Naive B cell (primary cell): ENCODE data around the gene LEFTY2. TPM values are rescaled to one million over a fixed set of nuclear protein-coding genes. Genes with fewer than 3 reads are reported as not detected.
A peak's percentile ranks its signal among the peaks of the same experiment; 100 is the strongest.
"Not testable (repeated sequence)": the region's sequence is repeated elsewhere in the genome, so short reads cannot be mapped to it uniquely, and the experiment has no call there.

Source experiments
- ATAC-seq, 2 donors: fragments of 150-1000 bp; cut with Tn5 transposase; 2 replicates each; pipeline ENCODE4 v1.10.0; 2021; ENCODE audit warnings: low read depth in 2 of 2, mild to moderate bottlenecking in 2 of 2, moderate library complexity in 2 of 2
- DNase-seq: peaks from one replicate; pipeline ENCODE4 v3.0.0; 2022
- H3K27ac Mint-ChIP-seq, 6 donors: one replicate each; pipeline ENCODE4 v1.8.0; 2020 to 2022; ENCODE audit warnings: mild to moderate bottlenecking in 6 of 6, mixed read lengths in 6 of 6, moderate library complexity in 5 of 6, inconsistent platforms in 2 of 6
- H3K27me3 Mint-ChIP-seq, 3 donors: one replicate each; pipeline ENCODE4 v1.8.0; 2021 to 2022; ENCODE audit warnings: mixed read lengths in 3 of 3, mild to moderate bottlenecking in 1 of 3
- H3K36me3 Mint-ChIP-seq, 2 donors: one replicate each; pipeline ENCODE4 v1.8.0; 2020 to 2022; ENCODE audit warnings: mixed read lengths in 2 of 2, inconsistent platforms in 1 of 2, mild to moderate bottlenecking in 1 of 2
- H3K4me1 Mint-ChIP-seq, 3 donors: one replicate each; pipeline ENCODE4 v1.8.0; 2020 to 2022; ENCODE audit warnings: mixed read lengths in 3 of 3, inconsistent platforms in 1 of 3, mild to moderate bottlenecking in 1 of 3, moderate library complexity in 1 of 3
- H3K4me3 Mint-ChIP-seq, 8 donors: one replicate each; pipeline ENCODE4 v1.8.0; 2020 to 2022; ENCODE audit warnings: mild to moderate bottlenecking in 8 of 8, mixed read lengths in 8 of 8, moderate library complexity in 8 of 8, inconsistent platforms in 2 of 8
- H3K9me3 Mint-ChIP-seq, 7 donors: one replicate each; pipeline ENCODE4 v1.8.0; 2020 to 2022; ENCODE audit warnings: mixed read lengths in 7 of 7, mild to moderate bottlenecking in 5 of 7, inconsistent platforms in 2 of 7, moderate library complexity in 1 of 7
- polyA plus RNA-seq, 6 donors: library from polyadenylated mRNA; unstranded; fragments of 300-500 nt; fragmentation: Illumina TruSeq; gene quantifications; one replicate each; pipeline ENCODE4 v1.2.3, GENCODE V29; 2021; ENCODE audit warnings: low read depth in 6 of 6

The LEFTY2 gene
- polyA plus RNA-seq, 6 donors from 2014 or later: not detected

- ATAC-seq (peak; percentile 21 to 46), DNase-seq (peak; percentile 25)
- no peaks in the 10 kb centered on the region for H3K27me3 Mint-ChIP-seq
- no peaks in the 10 kb centered on the region for H3K36me3 Mint-ChIP-seq
- peaks cover 31 to 43% (median 42%) of the 10 kb centered on the region in 3 donors for H3K4me1 Mint-ChIP-seq
- H3K27ac Mint-ChIP-seq: peak overlapping the region; percentile 98 to 100 (median 98)
- H3K9me3 Mint-ChIP-seq: no peaks in the 10 kb centered on the region
- H3K4me3 Mint-ChIP-seq: peak overlapping the region in 7 of 8 donors; percentile 71 to 88 (median 80)
Observed at GRCh38 chr1:225897595-225898514, 43.2 kb downstream of the LEFTY2 start.

DNA sequence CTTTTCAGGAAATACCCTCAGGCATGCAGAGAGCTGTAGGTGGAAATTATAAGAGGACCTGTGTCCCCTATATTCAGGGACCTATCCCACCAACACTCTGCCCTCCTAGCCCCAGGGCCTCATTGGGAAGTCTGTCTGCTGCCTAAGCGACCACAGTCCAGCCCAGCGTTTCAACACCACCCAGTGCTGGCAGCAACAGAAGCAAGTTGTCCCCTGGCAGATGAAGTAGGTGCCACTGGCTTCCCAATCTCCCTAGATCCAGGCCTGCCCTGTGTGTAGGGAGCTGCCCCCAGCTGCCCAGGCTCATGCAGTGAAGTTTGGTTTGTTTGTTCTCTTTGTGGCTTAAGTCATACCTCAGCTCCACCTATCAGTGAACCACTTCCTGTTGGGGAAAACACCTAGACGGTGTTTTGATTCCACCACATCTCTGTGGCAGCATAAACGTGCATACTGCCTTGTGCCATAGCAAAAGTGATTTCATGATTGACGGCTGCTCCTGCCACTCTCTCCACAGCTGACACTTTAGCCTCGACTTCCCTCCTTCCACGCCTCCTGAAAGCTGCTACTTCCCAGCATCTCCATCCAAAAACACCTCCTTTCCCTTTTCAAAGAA is 44.0 kb downstream of the LEFTY2 start:
- Mint-ChIP-seq H3K4me1 (peaks cover 31 to 43% (median 42%) of the 10 kb centered on the region in 3 donors), H3K27ac (peak overlapping the region; percentile 98 to 100 (median 98)), H3K4me3 (peak overlapping the region; percentile 65 to 88 (median 76)), H3K36me3 (no peaks in the 10 kb centered on the region), H3K9me3 (no peaks in the 10 kb centered on the region), H3K27me3 (no peaks in the 10 kb centered on the region)
- ATAC-seq: peak; percentile 99
- DNase-seq: peak; percentile 77

GRCh38 chr1:225896494-225896893 is 44.5 kb downstream of the LEFTY2 start:
- H3K9me3 Mint-ChIP-seq: no peaks in the 10 kb centered on the region
- H3K4me1 Mint-ChIP-seq: peaks cover 31 to 43% (median 42%) of the 10 kb centered on the region in 3 donors
- no peaks in the 10 kb centered on the region for H3K36me3 Mint-ChIP-seq
- ATAC-seq (no peak), DNase-seq (no peak)
- no peaks in the 10 kb centered on the region for H3K27me3 Mint-ChIP-seq
- peak overlapping the region; percentile 65 to 88 (median 80) for H3K4me3 Mint-ChIP-seq
- H3K27ac Mint-ChIP-seq: peak overlapping the region; percentile 98 to 100 (median 98)

DNA sequence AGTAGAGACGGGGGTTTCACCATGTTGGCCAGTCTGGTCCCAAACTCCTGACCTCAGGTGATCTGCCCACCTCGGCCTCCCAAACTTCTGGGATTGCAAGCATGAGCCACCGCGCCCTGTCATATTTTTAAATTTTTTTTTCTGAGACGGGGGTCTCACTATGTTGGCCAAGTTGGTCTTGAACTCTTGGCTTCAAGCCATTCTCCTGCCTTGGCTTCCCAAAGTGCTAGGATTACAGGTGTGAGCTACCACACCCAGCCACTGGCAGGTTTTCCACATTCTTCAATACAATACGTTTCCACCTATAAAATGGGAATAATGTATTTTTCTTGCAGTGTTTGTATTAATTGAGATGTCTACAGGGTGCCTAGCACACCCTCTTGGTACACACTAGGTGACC is 48.7 kb downstream of the LEFTY2 start:
- Mint-ChIP-seq H3K27me3 (peaks cover 0 to 4% (median 0%) of the 10 kb centered on the region in 3 donors), H3K4me1 (peaks cover 10 to 20% (median 16%) of the 10 kb centered on the region in 3 donors), H3K27ac (no peak overlapping the region), H3K9me3 (no peaks in the 10 kb centered on the region), H3K36me3 (no peaks in the 10 kb centered on the region), H3K4me3 (no peak overlapping the region)
- DNase-seq (no peak), ATAC-seq (no peak)

- Mint-ChIP-seq H3K27ac (no peak overlapping the region), H3K4me3 (no peak overlapping the region), H3K27me3 (peaks cover 0 to 9% (median 0%) of the 10 kb centered on the region in 3 donors), H3K9me3 (no peaks in the 10 kb centered on the region), H3K4me1 (peaks cover 1 to 13% (median 7%) of the 10 kb centered on the region in 3 donors), H3K36me3 (no peaks in the 10 kb centered on the region)
- no peak for DNase-seq
- no peak for ATAC-seq
Observed at GRCh38 chr1:225891229-225891972, 49.6 kb downstream of the LEFTY2 start.

DNA sequence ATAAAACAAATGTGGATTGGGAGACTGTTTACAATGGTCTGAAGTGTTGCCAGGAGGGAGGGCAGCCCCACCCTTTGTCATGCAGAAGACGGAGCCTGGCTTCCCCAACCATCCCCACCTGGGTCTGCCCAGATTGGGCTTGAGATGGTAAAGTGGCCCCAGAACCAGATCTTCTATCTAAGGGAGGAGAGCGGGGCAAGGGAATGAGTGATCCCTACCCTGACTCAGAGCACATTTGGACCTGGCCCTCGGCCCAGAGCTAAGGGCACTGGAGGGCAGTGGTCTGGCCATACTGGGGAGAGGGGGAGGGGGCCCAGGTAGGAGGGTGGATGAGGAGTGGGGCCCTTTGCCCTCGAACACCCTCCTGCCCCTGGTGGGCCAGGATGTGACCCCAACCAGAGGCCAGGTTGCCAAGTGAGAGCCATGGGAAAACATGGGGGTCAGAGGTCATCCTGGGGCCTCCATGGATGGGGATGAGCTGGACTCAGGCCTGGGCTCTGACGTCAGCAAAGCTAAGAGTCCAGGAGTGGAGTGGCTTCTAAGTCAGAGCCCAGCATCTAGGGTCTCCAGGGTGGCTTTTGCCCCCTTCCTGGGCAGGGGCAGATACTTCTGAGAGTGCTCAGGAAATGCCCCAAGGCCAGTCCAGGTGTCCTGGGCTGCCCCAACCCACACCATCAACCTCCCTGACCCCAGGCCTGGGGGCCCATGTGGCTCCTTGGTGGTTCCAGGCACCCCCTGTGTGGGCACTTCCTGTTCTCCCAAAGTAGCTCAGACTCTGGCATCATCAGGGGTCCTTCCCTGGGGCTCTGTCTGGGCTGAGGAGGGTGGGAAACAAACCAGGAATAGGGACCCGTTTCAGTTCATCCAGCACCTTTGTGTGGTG is 50.4 kb downstream of the LEFTY2 start:
- Mint-ChIP-seq H3K9me3 (no peaks in the 10 kb centered on the region), H3K27me3 (peaks cover 0 to 9% (median 0%) of the 10 kb centered on the region in 3 donors), H3K36me3 (no peaks in the 10 kb centered on the region), H3K4me3 (no peak overlapping the region), H3K4me1 (peaks cover 0 to 5% (median 0%) of the 10 kb centered on the region in 3 donors), H3K27ac (peak overlapping the region in 2 of 6 donors; percentile 56 to 73)
- ATAC-seq (no peak), DNase-seq (no peak)

GRCh38 chr1:225889743-225890142 is 51.3 kb downstream of the LEFTY2 start:
- ATAC-seq: no peak
- Mint-ChIP-seq H3K27ac (no peak overlapping the region), H3K36me3 (no peaks in the 10 kb centered on the region), H3K4me1 (peaks cover 0 to 5% (median 0%) of the 10 kb centered on the region in 3 donors), H3K4me3 (peak overlapping the region in 2 of 8 donors; percentile 10 to 18), H3K27me3 (peaks cover 0 to 9% (median 0%) of the 10 kb centered on the region in 3 donors), H3K9me3 (no peaks in the 10 kb centered on the region)
- no peak for DNase-seq

DNA sequence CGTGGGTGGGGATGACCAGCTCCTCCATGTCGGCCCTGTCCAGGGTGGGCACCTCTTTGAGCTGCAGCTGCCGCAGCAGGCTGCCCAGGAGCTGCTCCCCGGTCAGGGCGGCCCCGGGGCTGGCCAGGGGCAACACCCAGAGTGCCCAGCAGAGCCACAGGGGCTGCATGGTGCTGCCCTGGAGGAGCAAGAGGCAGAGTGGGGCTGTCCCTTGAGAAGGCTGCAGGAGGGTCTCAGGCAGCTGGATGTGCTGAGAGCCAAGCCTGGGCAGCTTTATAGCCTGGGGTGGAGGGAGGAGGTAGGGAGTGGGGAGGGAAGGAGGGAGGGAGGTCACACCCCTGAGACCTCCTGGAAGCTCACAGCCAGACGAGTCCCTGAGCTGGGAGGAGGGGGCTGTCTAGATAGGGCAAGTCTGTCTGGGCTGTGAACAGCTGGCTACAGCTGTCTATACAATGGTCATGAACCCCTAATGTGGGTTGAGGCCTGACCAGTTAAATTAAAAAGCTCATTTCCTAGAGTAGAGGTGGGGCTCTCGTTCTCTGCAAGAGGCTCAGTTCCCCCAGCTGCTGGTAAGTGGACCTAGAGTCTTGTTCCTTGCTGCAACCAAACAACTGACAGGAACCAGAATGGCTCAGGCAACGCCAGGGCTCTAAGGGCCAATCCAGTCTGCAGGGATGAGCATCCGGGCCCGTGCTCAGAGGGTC is 52.0 kb downstream of the LEFTY2 start, which contains the start of gene LEFTY1:
Gene LEFTY1, minus strand, starts transcription at position 249 of the 704 bp plus-strand sequence. Its CDS starts 80 bp downstream, at position 169.
- H3K36me3 Mint-ChIP-seq: no peaks in the 10 kb centered on the region
- H3K27ac Mint-ChIP-seq: peak within 1 kb of the TSS in 2 of 6 donors; percentile 38 to 42
- H3K4me1 Mint-ChIP-seq: peaks cover under 1 to 5% (median under 1%) of the 10 kb centered on the region in 3 donors
- no peak for ATAC-seq
- no peaks in the 10 kb centered on the region for H3K9me3 Mint-ChIP-seq
- H3K27me3 Mint-ChIP-seq: peaks cover 0 to 9% (median 0%) of the 10 kb centered on the region in 3 donors
- DNase-seq: no peak
- peak within 1 kb of the TSS in 2 of 8 donors; percentile 10 to 47 for H3K4me3 Mint-ChIP-seq

DNA sequence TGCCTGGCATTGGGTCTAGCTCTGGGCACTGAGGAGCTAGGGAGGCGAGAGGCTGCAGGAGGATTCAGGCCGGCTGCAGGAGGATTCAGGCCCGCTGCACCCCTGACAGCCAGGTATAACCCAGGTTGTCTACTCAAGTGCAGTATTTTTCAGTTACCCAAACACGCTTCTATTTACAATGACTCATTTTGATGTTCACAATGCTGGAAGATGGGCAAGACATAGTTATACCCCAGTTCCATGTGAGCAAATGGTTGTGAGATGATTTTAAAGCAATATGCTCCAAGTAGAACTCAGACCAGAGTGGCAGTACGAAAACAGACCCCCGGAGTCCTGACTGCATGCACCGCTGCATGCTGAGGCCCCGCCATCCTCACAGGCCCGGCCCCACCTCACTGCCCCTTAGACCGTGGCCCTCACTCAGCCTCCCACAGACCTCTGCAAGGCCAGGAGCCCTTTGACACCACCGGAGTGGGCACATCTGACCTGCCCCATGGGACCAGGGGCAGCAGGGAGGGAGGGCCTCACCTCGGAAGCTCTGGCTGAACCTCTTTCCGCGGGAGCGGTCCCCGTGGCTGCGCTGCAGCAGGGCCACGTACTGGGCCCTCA is 52.6 kb downstream of the LEFTY2 start:
- Mint-ChIP-seq H3K4me1 (peaks cover 6 to 10% (median 7%) of the 10 kb centered on the region in 3 donors), H3K36me3 (no peaks in the 10 kb centered on the region), H3K27me3 (peaks cover 0 to 9% (median 0%) of the 10 kb centered on the region in 3 donors), H3K9me3 (no peaks in the 10 kb centered on the region), H3K27ac (no peak overlapping the region), H3K4me3 (peak overlapping the region in 1 of 8 donors; percentile 19)
- DNase-seq: no peak
- no peak for ATAC-seq

GRCh38 chr1:225887554-225888288 is 53.3 kb downstream of the LEFTY2 start:
- Mint-ChIP-seq H3K4me3 (peak overlapping the region in 1 of 8 donors; percentile 47), H3K4me1 (peaks cover 11 to 14% (median 12%) of the 10 kb centered on the region in 3 donors)
- H3K9me3 Mint-ChIP-seq, H3K36me3 Mint-ChIP-seq, H3K27me3 Mint-ChIP-seq, DNase-seq, ATAC-seq, H3K27ac Mint-ChIP-seq: not testable (repeated sequence)

DNA sequence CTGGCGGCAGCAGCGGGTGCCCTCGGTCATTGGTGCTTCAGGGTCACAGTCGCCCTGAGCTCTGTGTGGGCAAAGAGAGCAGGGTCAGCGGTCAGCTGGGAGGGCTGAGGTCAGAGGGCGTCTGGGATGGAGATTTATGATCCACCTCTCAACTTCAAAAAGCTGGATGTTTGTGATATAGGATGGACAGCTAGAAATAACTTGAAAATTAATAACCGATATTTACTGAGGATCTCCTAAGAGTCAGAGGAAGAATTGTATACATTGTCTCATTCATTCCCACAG is 54.0 kb downstream of the LEFTY2 start:
- peak overlapping the region in 1 of 8 donors; percentile 47 for H3K4me3 Mint-ChIP-seq
- DNase-seq (no peak), ATAC-seq (no peak)
- peaks cover 0 to 9% (median 0%) of the 10 kb centered on the region in 3 donors for H3K27me3 Mint-ChIP-seq
- no peaks in the 10 kb centered on the region for H3K36me3 Mint-ChIP-seq
- H3K9me3 Mint-ChIP-seq: no peaks in the 10 kb centered on the region
- no peak overlapping the region for H3K27ac Mint-ChIP-seq
- peaks cover 11 to 14% (median 12%) of the 10 kb centered on the region in 3 donors for H3K4me1 Mint-ChIP-seq
